T1000 (cell line): Measurements from ENCODE around the gene MGLL.

Experiments
- DNase-seq: peaks from one replicate; lab custom pipeline; 2025; ENCODE audit warnings: mixed read lengths; lab: John Stamatoyannopoulos, UW

Gene MGLL

DNA sequence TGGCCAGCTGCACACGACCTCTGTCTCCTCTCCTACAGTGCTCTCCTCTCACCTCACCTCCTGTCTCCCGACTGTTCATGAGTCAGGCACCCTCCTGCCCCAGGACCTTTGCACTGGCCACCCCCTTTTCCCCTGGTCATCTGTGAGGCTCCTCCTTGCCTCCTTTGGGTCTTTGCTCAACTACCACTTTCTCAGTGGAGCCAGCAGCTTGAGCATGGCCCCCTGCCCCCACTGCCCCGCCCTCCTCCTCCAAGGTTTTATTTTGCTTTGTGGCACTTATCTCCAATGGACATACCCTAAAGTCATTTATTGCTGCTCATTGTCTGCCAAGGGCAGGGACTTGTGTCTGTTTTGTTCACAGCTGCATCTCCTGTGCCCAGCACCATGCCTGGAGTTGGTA is 64.3 kb downstream of the MGLL start:
- no peak for DNase-seq

DNA sequence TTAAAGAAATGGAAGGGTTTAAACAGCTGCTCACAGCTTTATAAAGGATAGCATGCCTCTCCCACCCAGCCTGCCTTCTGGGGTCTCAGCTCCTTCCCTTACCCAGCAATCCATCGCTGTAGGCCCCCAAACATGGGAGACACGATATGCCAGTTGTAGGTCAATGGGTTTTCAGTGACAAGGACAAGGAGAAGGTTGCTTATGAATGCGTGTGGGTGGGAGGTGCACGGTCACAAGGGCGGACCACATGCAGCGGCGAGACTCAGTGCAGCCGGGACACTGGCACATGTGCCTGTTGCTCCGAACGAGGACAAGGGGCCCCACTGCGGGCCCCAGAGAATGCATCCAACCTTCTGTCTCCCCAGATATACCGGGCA is 67.0 kb downstream of the MGLL start:
- no peak for DNase-seq

DNA sequence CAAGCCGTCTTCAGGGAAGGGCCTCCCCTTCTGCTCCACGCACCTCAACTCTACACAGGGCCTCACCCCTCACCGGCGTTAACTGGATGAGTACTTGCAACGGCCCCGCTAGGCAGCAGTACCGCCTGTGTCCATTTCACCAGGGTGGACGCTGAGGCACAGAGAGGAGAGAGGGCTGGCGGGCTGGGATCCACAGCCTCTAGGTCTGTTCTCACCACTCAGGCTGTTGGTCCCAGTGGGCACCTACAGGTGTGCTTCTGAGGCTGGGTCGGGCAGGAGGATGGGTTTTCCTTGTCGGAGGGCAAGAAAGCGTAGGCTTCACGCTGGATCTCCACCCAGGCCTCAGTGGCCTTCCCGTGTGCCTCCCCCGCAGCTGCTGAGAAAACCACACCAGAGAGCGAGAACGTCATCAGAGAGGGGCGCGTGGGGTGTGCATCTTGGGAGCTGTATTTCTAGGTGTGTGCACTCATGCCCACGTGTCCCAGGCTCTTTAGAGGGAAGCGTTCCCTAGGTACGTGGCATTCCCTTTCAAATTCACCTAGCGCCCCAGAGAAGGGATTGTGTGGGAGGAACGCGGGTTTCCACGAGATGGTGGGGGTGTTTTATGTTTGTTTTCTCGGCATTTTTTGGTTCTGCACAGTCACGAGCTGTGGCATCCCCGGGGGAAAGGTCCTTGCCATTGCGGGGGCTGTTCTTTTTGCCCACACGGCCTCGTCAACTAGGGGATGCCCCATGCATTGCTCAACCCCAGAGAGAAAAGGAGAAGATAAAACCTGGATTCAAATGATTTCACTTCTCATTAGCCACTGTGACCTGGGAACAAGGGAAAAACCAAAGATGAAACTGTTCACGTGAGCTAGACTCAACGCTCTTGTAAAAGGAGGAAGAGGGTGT is 67.7 kb downstream of the MGLL start:
- DNase-seq = no peak

GRCh38 chr3:127753898-127754410 is 68.4 kb downstream of the MGLL start:
- no peak for DNase-seq

DNA sequence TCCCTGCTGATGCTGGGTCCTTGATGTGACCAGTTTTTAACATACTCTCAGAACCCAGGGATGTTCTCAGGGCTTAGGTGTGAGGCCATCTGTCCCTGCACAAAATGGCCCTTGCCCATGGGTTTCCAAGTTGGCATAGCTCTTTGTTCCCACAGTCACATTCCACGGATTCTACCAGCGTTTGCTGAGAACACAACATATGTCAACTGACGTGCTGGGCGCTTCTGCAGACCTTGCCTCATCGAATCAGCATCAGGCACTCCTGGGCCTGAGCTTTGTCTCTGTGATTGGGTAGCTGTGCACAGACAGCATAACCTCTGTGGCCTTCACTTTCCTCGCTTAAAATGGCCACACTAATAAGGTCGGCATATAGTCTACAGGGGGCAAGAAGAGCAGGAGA is 69.0 kb downstream of the MGLL start:
- no peak for DNase-seq

GRCh38 chr3:127751782-127752181 is 70.5 kb downstream of the MGLL start:
- no peak for DNase-seq

DNA sequence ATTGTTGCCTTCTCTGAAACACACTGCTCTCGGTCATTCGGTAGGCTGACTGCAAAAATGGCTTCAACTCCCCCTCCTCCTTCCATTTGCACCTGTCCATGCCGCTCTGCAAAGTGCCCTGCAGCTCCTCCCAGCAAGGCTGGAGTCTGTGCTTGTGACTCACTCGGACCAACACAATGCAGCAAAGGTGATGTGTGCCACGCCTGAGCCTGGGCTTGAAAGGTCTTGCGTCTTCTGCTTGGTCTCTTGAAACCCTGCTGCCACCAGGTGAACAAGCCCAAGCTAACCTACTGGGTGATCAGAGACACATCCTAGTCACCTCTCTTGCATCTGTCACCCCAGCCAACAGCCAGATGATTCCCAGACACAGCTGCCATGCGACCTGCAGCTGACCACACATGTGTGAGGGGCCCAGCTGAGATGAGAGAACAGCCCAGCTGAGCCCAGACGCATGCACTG is 71.1 kb downstream of the MGLL start:
- no peak for DNase-seq

DNA sequence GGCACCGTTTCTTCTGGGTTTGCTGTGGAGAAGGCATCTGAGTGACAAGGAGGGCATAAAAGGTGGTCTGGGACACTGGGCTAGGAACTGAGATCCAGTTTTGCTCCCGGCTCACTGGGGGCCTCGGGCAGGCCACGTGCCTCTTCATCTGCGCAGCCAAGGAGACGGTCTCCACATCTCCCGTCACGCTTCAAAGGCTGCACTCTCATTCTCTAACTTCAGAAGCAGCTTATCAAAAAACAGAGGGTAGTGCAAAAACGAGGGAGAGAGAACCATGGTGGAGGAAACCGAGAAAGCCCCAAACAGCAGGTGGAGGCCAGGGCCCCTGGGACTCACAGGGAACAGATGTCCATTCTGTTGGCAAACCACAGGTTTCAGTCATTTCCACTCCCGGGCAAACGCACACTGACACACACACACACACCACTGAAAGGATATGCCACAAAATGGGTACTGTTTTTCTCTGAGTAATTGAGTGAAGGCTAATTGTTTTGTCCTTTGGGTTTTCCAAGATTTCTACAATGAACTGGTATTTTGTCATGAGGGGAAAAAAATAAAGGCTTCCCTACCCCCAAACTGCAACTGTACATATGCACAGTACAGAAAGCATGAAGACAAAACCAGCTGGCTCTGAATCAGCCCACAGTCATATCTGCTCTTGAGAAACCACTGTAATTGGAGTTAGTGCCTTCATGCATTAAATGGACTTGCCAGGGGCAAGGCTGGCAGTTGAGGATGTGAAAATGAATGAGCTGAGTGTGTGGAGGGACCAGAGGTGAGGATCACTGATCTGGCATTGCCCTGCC is 71.9 kb downstream of the MGLL start:
- no peak for DNase-seq

- DNase-seq = no peak
Observed at GRCh38 chr3:127749787-127750225, 72.5 kb downstream of the MGLL start.

DNA sequence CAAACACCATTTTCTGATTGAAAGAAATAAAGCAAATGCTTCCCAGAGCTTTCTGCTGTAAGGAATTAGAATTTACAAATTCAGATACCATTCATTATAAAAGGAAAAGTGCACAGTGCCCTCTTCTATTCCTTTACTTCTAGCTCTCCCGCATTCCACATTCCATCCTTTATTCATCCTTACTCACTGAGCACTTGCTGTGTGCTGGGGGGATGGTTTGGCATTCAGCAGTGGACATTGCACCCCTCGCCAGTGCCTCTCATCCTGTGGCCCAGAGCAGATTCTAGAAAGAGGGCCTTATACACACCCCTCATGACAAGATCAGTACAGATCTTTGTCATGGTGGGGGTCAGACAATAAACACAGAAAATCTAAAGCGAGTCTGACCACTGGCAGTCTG is 73.0 kb downstream of the MGLL start:
- no peak for DNase-seq

DNA sequence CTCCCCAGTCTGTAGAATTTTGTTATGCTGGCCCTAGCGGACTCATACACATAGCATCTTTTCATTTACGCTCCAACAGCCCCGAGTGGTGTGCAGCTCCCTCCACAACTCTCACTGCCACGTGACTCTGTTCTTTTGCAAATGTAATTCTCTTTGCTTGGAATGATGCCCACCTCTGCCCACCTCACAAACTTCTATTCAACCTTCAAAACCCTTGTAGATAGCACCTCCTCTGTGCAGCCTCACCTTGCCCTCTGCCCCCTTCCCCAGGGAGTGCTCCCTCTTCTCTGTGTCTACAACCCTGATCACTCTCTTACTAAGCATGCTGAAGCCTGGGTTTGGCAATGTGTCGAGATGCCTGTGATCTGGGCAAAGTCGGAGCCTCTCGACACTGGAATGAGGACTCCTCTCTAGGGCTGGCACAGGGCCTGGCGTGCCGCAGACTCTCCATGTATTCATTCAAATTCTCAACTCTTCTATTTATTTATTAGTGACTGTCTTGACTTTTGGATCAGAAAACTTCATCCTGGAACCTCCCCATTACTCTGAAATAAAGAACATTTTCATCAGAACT is 73.5 kb downstream of the MGLL start:
- no peak for DNase-seq

DNA sequence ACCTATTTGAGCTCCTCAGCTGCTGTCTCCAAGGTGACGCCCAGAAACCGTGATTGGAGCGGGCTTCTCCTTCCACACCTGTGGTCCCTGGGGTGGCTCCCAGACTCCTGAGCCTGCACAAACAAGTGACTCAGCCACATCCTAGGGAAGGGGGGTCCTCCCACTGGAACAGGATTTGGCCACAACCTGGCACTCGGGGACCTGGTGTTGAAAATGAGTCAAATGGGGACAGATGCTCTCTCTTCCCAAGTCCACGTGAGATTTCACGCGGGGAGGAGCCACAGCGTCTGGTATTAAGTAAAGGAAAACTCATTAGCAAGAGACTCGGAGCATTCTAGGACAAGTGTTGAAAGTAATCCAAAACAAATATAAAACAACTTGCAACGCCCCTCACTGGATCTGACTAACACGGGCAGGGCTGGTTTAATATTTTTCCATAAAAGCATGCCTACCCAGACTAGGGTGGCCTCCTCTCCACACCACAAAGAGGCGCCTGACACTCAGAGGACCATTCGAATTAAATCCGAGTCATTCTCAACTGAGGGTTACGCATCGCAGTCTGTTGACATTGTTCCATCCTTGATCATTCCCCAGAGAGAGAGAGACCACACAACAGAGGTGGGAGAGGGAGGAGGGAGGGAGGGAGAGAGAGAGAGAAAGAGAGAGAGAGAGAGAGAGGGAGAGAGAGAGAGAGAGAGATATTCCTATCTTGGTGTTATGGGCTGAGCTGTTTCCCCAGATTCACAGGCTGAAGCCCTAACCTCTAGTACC is 74.4 kb downstream of the MGLL start:
- peak; percentile 58 for DNase-seq

DNA sequence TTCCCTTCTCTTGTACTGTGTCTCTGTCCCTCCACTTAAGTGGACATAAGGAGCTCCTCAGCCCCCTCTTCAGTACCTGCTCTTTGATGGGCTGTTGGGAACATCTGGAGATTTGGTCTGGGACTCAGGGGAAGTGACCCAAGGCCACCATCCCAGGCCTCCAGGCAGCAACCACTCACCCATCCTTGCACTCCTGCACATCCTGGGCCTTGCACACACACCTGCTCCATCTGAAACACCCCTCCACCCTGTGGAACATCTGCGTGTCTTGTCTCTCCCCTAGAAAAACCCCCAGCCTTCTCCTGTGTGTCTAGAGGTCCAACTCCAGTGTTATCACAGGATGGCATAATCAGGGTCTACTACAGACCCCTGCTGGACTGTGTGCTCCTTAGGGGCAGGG is 75.2 kb downstream of the MGLL start:
- DNase-seq = no peak

DNA sequence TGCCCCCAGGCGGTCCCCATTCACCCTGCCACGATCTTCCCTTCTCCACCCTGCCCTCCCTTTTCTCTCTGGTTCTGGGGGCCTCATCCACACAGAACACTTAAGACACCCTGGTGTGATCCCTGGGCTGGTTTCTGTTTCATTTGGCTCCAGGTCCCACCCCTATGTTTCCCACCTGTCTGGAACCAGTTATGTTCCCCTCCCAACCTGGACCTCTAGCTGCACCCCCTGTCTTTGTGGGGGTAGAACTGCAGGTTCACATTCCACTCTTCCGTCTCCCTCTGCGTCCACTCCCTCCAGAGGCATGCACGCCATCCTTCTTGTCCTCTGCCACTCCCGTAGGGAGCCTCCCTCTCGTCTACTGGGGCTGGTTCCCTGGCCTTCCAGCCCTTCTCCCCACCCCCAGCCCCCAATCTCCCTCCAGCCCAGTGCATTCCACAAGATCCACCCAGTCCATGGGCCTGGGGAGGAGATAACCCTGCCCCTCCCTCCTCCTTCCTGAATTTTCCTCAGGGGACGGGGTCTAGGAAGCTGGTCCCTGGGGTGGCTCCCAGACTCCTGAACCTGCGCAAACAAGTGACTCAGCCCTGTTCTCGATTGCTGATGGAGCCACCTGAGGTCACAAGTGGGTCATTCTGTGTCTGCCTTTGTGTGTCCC is 75.8 kb downstream of the MGLL start:
- DNase-seq = no peak

- DNase-seq = no peak
Observed at GRCh38 chr3:127745656-127746399, 76.5 kb downstream of the MGLL start.

DNA sequence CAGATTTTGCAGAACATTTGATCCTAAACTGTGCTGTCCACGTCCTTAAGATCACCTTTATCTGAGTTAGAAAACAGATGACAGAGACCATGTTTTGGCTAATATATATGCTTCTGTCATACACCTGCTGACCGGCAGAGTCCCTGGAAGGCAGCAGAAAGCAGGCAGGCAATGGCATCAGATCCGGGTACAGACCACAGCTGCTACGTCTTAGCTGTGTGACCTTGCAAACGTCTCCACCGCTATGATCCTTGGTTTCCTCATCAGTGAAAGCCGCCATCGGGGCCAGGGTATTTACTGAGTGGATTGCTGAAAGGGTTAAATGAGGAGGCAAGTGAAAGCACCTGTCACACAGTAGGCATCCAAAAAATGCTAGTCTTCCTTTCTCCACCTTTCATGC is 77.4 kb downstream of the MGLL start:
- no peak for DNase-seq

DNA sequence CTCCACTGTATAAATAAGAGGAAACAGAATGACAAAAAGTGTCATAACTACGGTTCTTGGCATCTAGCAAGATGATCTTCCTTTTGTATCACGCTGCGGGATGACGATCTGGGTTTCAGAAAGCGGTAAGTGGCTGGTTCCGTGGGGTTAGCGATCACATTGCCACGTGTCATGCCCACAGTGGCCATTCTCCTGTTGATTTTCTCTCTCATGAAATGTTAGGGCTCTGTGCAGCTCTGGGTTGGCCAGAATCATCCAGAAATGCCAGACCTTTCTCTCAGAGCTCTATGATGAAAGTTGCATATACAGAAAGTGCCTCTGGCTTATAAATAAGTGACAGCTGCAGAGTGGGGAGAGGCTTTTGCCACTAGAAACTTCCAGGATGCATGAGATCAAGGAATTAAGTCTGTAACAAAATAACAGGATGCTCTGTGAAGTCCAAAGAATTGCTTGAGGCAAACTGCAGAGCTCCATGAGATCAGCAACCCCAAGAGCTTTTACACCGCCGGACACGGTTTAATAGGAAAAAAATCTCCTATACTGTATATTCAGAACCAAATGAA is 78.0 kb downstream of the MGLL start:
- no peak for DNase-seq

DNA sequence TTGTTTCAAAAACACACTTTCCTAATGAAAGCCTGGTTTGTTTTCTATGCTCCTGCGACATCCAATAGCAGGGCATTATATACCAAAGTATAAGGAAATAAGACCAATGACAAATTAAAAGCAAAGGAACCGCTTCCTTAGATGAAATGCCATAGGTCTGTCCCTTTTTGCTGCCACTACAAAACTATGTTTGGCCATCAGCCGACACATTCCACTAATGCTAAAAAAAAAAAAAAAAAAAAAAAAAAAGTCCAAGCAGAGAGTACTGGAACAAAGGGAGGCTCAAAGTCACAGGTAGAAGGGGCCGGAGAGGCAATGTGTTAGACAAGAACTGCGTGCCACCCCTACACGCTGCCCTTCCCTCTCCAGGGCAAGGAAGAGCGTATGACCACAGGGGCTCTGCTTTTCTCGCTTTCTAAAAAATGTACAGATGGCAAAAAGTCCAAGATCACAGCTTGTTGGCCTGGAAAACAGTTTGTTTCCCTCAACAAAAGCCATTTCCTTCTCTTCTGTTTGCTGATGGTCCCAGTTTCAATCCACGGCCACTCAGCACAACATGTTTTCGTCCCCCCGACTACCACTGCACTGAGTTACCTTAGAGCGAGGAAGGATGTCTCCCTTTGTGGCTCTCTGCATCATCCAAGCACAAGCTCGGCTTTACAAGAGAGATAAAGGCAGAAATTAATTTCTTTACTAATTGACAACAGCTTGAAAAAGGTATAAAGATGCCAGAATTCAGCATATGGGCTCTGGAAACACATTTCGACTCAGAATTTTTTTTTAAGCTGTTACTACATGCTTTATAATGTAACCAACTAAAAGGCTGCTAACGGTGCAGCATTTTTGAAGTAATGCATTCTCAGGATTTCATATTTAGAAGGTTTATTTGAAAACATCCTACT is 78.7 kb downstream of the MGLL start:
- DNase-seq = no peak

GRCh38 chr3:127742580-127742979 is 79.7 kb downstream of the MGLL start:
- DNase-seq = no peak
